Measurements from ENCODE around the gene SLC25A12.
A peak's percentile ranks its signal among the peaks of the same experiment; 100 is the strongest.

The SLC25A12 gene

GRCh38 chr2:171924170-171924942, 30.3 kb upstream of the SLC25A12 start:
- H3K4me3 ChIP-seq (ENCODE audit: low read depth, low read length): no peak overlapping the region
- in situ Hi-C loops (cut with HindIII; ENCODE audit: low sequenced_read_pairs): no loop called here
- no peak for TF ChIP-seq CTCF (IDR thresholded peaks at IDR 0.05; ENCODE audit: low read depth, low read length, missing control alignments)
- DNase-seq (ENCODE audit: low read depth): no peak

- H3K4me3 ChIP-seq (ENCODE audit: low read depth, low read length): peak overlapping the region; percentile 74
- DNase-seq (ENCODE audit: low read depth): no peak
- TF ChIP-seq CTCF (IDR thresholded peaks at IDR 0.05; ENCODE audit: low read depth, low read length, missing control alignments): no peak
- in situ Hi-C loops (cut with HindIII; ENCODE audit: low sequenced_read_pairs): no loop called here
Observed at GRCh38 chr2:171923206-171923605, 29.2 kb upstream of the SLC25A12 start.

GRCh38 chr2:171922230-171923022, 28.4 kb upstream of the SLC25A12 start, which contains the start of gene HAT1:
Gene HAT1 (plus strand): TSS chr2:171922461. CDS start chr2:171922501, 40 bp downstream.
- no peak for TF ChIP-seq CTCF (IDR thresholded peaks at IDR 0.05; ENCODE audit: low read depth, low read length, missing control alignments)
- peak; percentile 96 for DNase-seq (ENCODE audit: low read depth)
- peak within 1 kb of the TSS; percentile 74 for H3K4me3 ChIP-seq (ENCODE audit: low read depth, low read length)
- in situ Hi-C loops (cut with HindIII; ENCODE audit: low sequenced_read_pairs): no loop called here

- DNase-seq (ENCODE audit: low read depth): no peak
- in situ Hi-C loops (cut with HindIII; ENCODE audit: low sequenced_read_pairs): no loop called here
- no peak for TF ChIP-seq CTCF (IDR thresholded peaks at IDR 0.05; ENCODE audit: low read depth, low read length, missing control alignments)
- H3K4me3 ChIP-seq (ENCODE audit: low read depth, low read length): peak overlapping the region; percentile 74
Observed at GRCh38 chr2:171921970-171922229, 27.9 kb upstream of the SLC25A12 start.

GRCh38 chr2:171919453-171919852, 25.4 kb upstream of the SLC25A12 start:
- in situ Hi-C loops (cut with HindIII; ENCODE audit: low sequenced_read_pairs): no loop called here
- TF ChIP-seq CTCF (IDR thresholded peaks at IDR 0.05; ENCODE audit: low read depth, low read length, missing control alignments): no peak
- DNase-seq (ENCODE audit: low read depth): no peak
- no peak overlapping the region for H3K4me3 ChIP-seq (ENCODE audit: low read depth, low read length)

- in situ Hi-C loops (cut with HindIII; ENCODE audit: low sequenced_read_pairs): no loop called here
- no peak for DNase-seq (ENCODE audit: low read depth)
- H3K4me3 ChIP-seq (ENCODE audit: low read depth, low read length): no peak overlapping the region
- no peak for TF ChIP-seq CTCF (IDR thresholded peaks at IDR 0.05; ENCODE audit: low read depth, low read length, missing control alignments)
Observed at GRCh38 chr2:171913517-171913916, 19.5 kb upstream of the SLC25A12 start.
